Measurements from ENCODE around the gene CDKN2A. TPM values are rescaled to one million over a fixed set of nuclear protein-coding genes. Genes with fewer than 3 reads are reported as not detected.

CDKN2A gene
- total and polyA plus RNA-seq, 8 donors, result 0.30 to 1.6 (median 0.75) TPM; not detected in 4

DNA sequence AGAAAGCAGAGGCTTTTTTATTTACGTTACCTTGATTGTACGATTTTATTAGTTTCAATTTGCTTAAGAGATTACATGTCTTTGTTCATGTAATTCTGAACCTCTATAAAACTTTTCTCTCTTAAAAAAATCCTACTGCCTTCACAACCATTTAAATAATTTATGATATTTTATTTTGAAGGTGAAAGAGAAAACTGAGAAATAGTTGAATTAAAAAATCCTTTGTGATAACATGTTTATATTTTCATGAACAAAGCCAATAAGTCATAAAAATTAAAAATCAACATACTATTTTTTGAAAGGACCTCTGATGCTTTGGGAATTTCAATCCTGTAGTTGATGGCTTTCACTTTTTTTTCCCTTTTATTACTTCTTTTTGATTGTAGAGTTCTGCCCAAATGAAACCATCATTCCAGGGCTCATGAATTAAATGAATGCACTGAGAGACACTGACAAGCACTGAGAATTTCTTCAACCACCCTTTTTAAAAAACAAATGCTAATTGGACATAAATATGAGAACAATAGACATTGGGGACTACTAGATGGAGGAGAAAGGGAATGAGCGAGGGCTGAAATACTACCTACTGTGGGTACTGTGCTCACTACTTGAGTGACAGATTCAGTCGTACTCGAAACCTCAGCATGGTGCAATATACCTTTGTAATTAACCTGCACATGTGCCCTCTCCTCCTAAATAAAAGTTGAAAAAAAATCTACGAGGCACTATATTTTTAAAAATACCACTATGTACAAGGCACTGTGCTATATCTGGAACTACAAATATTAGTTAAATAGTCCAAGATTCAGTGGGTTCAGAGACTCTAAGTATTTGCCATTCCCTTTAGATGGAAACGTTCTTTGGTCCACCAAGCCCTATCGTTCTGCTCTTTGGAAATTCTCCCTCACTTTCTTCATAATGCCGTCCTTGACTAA, 5.9 kb downstream of the CDKN2A start:
- Histone ChIP-seq H3K27me3 (peaks cover 86 to 98% of the 10 kb centered on the region in 2 donors), H3K36me3 (no peaks in the 10 kb centered on the region), H3K4me3 (no peak overlapping the region), H3K4me1 (peaks cover 0 to 2% of the 10 kb centered on the region in 2 donors), H3K9me3 (no peaks in the 10 kb centered on the region), H3K27ac (no peak overlapping the region)
- TF ChIP-seq, protein P1, sequence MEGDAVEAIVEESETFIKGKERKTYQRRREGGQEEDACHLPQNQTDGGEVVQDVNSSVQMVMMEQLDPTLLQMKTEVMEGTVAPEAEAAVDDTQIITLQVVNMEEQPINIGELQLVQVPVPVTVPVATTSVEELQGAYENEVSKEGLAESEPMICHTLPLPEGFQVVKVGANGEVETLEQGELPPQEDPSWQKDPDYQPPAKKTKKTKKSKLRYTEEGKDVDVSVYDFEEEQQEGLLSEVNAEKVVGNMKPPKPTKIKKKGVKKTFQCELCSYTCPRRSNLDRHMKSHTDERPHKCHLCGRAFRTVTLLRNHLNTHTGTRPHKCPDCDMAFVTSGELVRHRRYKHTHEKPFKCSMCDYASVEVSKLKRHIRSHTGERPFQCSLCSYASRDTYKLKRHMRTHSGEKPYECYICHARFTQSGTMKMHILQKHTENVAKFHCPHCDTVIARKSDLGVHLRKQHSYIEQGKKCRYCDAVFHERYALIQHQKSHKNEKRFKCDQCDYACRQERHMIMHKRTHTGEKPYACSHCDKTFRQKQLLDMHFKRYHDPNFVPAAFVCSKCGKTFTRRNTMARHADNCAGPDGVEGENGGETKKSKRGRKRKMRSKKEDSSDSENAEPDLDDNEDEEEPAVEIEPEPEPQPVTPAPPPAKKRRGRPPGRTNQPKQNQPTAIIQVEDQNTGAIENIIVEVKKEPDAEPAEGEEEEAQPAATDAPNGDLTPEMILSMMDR (IDR thresholded peaks at IDR 0.05), result no peak
- intact Hi-C loops (cut with DNase I), result no loop called here
- DNase-seq, result no peak
- ATAC-seq, result no peak

DNA sequence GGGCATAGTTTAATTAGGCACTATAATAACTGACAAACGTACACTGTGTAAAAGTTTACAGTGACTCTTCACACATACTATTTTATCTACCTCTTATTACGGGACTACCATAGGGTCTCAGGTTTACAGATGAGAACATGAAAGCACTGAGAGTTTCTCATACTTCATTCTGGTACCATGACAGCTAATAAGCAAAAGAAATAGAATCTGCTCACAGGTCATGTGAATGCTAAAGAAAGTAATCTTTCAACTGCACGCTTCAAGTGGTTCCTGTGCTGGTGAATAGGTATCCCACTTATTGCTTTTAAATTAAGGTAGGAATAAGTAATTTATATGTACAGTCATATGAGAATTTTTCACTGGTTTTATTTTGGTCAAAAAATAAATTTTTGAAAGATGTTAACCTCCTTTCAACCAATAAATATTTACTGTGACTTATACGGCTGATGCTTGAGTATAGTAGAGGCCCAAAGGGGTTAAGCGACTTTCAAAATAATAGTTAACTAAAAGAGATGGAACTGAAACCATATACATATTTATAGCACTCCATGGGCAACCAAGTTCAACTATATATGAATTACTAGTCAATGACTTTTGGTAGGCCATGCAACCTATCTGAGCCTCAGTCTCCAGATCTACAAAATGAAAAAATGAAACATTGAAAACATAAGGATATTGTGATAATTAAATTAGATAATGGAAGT, 8.1 kb downstream of the CDKN2A start:
- ATAC-seq (no peak), DNase-seq (no peak)
- TF ChIP-seq, protein P1 (IDR thresholded peaks at IDR 0.05), result no peak
- H3K9me3 ChIP-seq, result no peaks in the 10 kb centered on the region
- intact Hi-C loops (cut with DNase I), result no loop called here
- no peak overlapping the region for H3K4me3 ChIP-seq
- peaks cover 95 to 98% of the 10 kb centered on the region in 2 donors for H3K27me3 ChIP-seq
- no peak overlapping the region for H3K27ac ChIP-seq
- H3K36me3 ChIP-seq, result no peaks in the 10 kb centered on the region
- H3K4me1 ChIP-seq, result no peaks in the 10 kb centered on the region

DNA sequence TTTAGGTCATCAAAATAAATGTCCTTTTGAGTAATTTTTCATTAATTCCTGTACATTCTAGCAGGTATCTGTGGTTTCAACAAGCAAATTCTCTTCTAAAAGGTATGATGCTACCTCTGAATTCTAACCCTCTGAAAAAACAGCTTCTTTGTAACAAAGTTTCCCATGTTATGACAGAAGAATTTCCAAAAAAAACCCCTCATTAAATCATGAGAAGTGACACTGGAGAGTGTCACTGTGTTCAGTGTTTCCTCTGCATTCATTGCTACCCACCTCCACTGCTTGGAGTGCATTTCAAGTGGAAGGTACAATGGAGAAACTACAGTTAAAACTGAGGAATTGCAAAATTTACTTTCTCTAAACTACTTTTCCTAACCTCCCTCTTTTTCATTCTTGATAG, 10.1 kb downstream of the CDKN2A start:
- H3K27me3 ChIP-seq, result peaks cover 93 to 96% of the 10 kb centered on the region in 2 donors

DNA sequence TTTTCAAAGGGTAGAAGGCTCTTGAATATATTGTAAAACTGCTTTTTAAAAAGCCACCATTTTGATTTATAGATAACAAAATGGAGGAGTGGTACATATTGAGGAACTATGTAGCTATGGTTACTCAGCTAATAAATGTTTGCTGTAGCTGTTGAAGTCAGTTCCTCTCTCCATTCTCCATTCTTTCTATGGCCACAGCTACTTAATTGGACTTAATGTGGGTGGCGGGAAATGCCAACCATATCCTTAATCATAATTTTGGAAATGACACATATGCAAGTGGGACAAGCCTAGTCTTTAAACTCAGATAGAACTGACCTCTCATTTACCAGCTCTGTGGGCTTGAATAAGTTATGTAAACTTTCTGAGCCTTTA, 10.6 kb downstream of the CDKN2A start:
- no peak for ATAC-seq

More for the DNA sequence above, 10.1 kb downstream of the CDKN2A start:
- Histone ChIP-seq H3K4me3 (no peak overlapping the region), H3K27ac (no peak overlapping the region), H3K9me3 (no peaks in the 10 kb centered on the region), H3K4me1 (no peaks in the 10 kb centered on the region), H3K36me3 (no peaks in the 10 kb centered on the region)
- no peak for DNase-seq
- intact Hi-C loops (cut with DNase I), result no loop called here
- ATAC-seq, result no peak
- TF ChIP-seq, protein P1 (IDR thresholded peaks at IDR 0.05), result no peak

More for the DNA sequence above, 10.6 kb downstream of the CDKN2A start:
- TF ChIP-seq, protein P1 (IDR thresholded peaks at IDR 0.05), result no peak
- intact Hi-C loops (cut with DNase I), result no loop called here
- no peak for DNase-seq
- Histone ChIP-seq H3K4me3 (no peak overlapping the region), H3K36me3 (no peaks in the 10 kb centered on the region), H3K4me1 (no peaks in the 10 kb centered on the region), H3K9me3 (no peaks in the 10 kb centered on the region), H3K27ac (no peak overlapping the region), H3K27me3 (peaks cover 93 to 96% of the 10 kb centered on the region in 2 donors)
